K562 (cell line): ENCODE data around the gene ACAP3. TPM values are rescaled to one million over a fixed set of nuclear protein-coding genes. Genes with fewer than 3 reads are reported as not detected.
A peak's percentile ranks its signal among the peaks of the same experiment; 100 is the strongest.

Experiments used
- COPS2 ChIP-seq: fragments of 450-650 bp; conservative IDR thresholded peaks from 2 replicates; pipeline ENCODE4 v1.6.1; 2016; ENCODE audit warnings: mild to moderate bottlenecking, moderate library complexity
- CREM ChIP-seq: IDR thresholded peaks from 2 replicates; pipeline ENCODE4 v1.6.1; 2014; ENCODE audit warnings: antibody characterized with exemption, low read depth
- CTCF ChIP-seq, 3 experiments: IDR thresholded peaks in 2 of 3; conservative IDR thresholded peaks in 1 of 3; 2 replicates each; pipeline ENCODE4 v1.5.1; 2011 to 2012; ENCODE audit warnings: low read length in 3 of 3, mild to moderate bottlenecking in 3 of 3, control low read depth in 2 of 3, improper control_type of control experiment in 1 of 3, inconsistent platforms in 1 of 3, low read depth in 1 of 3, mixed read lengths in 1 of 3, moderate library complexity in 1 of 3; ENCODE audit not compliant: insufficient read depth in 2 of 3
- FOXM1 ChIP-seq, 2 experiments: fragments of 450-650 bp in 1 of 2; sonication (generic) in 1 of 2; formaldehyde crosslinking in 1 of 2; IDR thresholded peaks; 2 replicates each; pipeline versions ENCODE4 v1.6.1 to v1.9.0; 2017 to 2022; ENCODE audit warnings: low read depth in 2 of 2, mild to moderate bottlenecking in 2 of 2, missing genetic modification reagents in 1 of 2, moderate library complexity in 1 of 2
- FOXP1 ChIP-seq: sonication (generic); formaldehyde crosslinking; IDR thresholded peaks from 2 replicates; pipeline ENCODE4 v1.8.0; 2022; ENCODE audit warnings: mild to moderate bottlenecking, missing genetic modification reagents
- GTF2A2 ChIP-seq: IDR thresholded peaks from 2 replicates; pipeline ENCODE4 v1.6.1; 2016; ENCODE audit warnings: mild to moderate bottlenecking, missing genetic modification characterization, missing compliant biosample characterization
- GTF2E2 ChIP-seq: fragments of 200-800 bp; sonication (Bioruptor generic); IDR thresholded peaks from 2 replicates; pipeline ENCODE4 v1.6.1; 2016; ENCODE audit warnings: missing genetic modification characterization, missing compliant biosample characterization
- HNRNPUL1 ChIP-seq: fragments of 200-400 bp; formaldehyde crosslinking; IDR thresholded peaks from 2 replicates; pipeline ENCODE4 v1.6.1; 2017; ENCODE audit warnings: low read length
- ILK ChIP-seq: fragments of 450-650 bp; IDR thresholded peaks from 2 replicates; pipeline ENCODE4 v1.6.1; 2016; ENCODE audit warnings: missing genetic modification characterization, low read depth, mild to moderate bottlenecking, missing compliant biosample characterization, moderate library complexity, borderline replicate concordance
- MAFG ChIP-seq: fragments of 450-650 bp; conservative IDR thresholded peaks from 2 replicates; pipeline ENCODE4 v1.6.1; 2016; ENCODE audit warnings: missing genetic modification characterization, missing compliant biosample characterization
- MLX ChIP-seq, 2 experiments: fragments of 450-650 bp in 1 of 2; sonication (generic) in 1 of 2; formaldehyde crosslinking; conservative IDR thresholded peaks; 2 replicates each; pipeline versions ENCODE4 v1.4.0 to v1.8.1; 2020 to 2022; ENCODE audit warnings: mild to moderate bottlenecking in 1 of 2, missing genetic modification reagents in 1 of 2
- NRF1 ChIP-seq, 2 experiments: fragments of 450-650 bp; IDR thresholded peaks in 1 of 2; conservative IDR thresholded peaks in 1 of 2; 2 replicates each; pipeline ENCODE4 v1.6.1; 2014; ENCODE audit warnings: mild to moderate bottlenecking in 2 of 2
- PHF20 ChIP-seq: fragments of 450-650 bp; IDR thresholded peaks from 2 replicates; pipeline ENCODE4 v1.6.1; 2018; ENCODE audit not compliant: partially characterized antibody
- PHTF2 ChIP-seq: fragments of 250-450 bp; sonication (Bioruptor Pico); IDR thresholded peaks from 2 replicates; pipeline ENCODE4 v1.5.0; 2021; ENCODE audit warnings: mild to moderate bottlenecking
- RCOR1 ChIP-seq, 2 experiments: IDR thresholded peaks; 2 replicates each; pipeline ENCODE4 v1.6.1; 2012; ENCODE audit warnings: low read depth in 2 of 2, low read length in 2 of 2, borderline replicate concordance in 1 of 2, improper control_type of control experiment in 1 of 2
- RHOXF2B ChIP-seq: fragments of 250-450 bp; sonication (Bioruptor Pico); conservative IDR thresholded peaks from 2 replicates; pipeline ENCODE4 v1.5.1; 2021
- STAT5B ChIP-seq: fragments of 250-450 bp; sonication (Bioruptor Pico); IDR thresholded peaks from 2 replicates; pipeline ENCODE4 v1.8.0; 2021; ENCODE audit warnings: mild to moderate bottlenecking, inconsistent platforms
- TAF9B ChIP-seq: fragments of 450-650 bp; IDR thresholded peaks from 2 replicates; pipeline ENCODE4 v1.6.1; 2018; ENCODE audit warnings: mild to moderate bottlenecking; ENCODE audit not compliant: partially characterized antibody
- YBX1 ChIP-seq: fragments of 450-650 bp; IDR thresholded peaks from 2 replicates; pipeline ENCODE4 v1.7.1; 2016; ENCODE audit warnings: mild to moderate bottlenecking
- ZNF143 ChIP-seq: sonication (generic); formaldehyde crosslinking; IDR thresholded peaks from 2 replicates; pipeline ENCODE4 v1.9.0; 2022; ENCODE audit warnings: mild to moderate bottlenecking, missing genetic modification reagents
- polyA plus RNA-seq, 8 experiments: library from polyadenylated mRNA; depleted of rRNA in 4 of 8; stranded (reverse) in 5 of 8; unstranded in 3 of 8; fragments of >200 nt; fragmentation: Nextera tagmentation in 2 of 8; fragmentation: Illumina TruSeq in 1 of 8; extraction: Ambion mirVana in 2 of 8; extraction: Trizol in 1 of 8; gene quantifications; 2 replicates each; pipeline versions ENCODE4 v1.2.1 to v1.2.3, GENCODE V29; 2011 to 2014; ENCODE audit warnings: inconsistent platforms in 1 of 8, missing spikeins in 1 of 8
- total RNA-seq, 7 experiments: library from RNA; depleted of rRNA in 6 of 7; stranded (reverse); fragments of >200 nt in 6 of 7; fragmentation: Illumina TruSeq in 2 of 7; extraction: Trizol in 2 of 7; gene quantifications; 2 replicates each; pipeline versions ENCODE4 v1.2.1 to v1.2.3, GENCODE V29; 2011 to 2021; ENCODE audit warnings: low replicate concordance in 1 of 7
- TF ChIP-seq, protein P1 (sequence below): fragments of 450-650 bp; formaldehyde crosslinking; IDR thresholded peaks from 2 replicates; pipeline ENCODE4 v1.4.0; 2020; ENCODE audit warnings: mild to moderate bottlenecking, moderate library complexity
- TF ChIP-seq, protein P2 (sequence below): fragments of 450-650 bp; IDR thresholded peaks from 2 replicates; pipeline ENCODE4 v1.6.1; 2016; ENCODE audit warnings: low read depth, mild to moderate bottlenecking, moderate library complexity

Gene ACAP3
- total and polyA plus RNA-seq, 9 of the 15 experiments (the other 6 are each of a cell fraction or from before 2014, with no cell fraction given) = 0.01 to 49.0 (median 12.0) TPM

GRCh38 chr1:1290238-1290731 is 17.4 kb downstream of the ACAP3 start (continued):
- TF ChIP-seq, protein P1, sequence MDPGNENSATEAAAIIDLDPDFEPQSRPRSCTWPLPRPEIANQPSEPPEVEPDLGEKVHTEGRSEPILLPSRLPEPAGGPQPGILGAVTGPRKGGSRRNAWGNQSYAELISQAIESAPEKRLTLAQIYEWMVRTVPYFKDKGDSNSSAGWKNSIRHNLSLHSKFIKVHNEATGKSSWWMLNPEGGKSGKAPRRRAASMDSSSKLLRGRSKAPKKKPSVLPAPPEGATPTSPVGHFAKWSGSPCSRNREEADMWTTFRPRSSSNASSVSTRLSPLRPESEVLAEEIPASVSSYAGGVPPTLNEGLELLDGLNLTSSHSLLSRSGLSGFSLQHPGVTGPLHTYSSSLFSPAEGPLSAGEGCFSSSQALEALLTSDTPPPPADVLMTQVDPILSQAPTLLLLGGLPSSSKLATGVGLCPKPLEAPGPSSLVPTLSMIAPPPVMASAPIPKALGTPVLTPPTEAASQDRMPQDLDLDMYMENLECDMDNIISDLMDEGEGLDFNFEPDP (CRISPR knock-in tag) = no peak
- TF ChIP-seq PHF20 (no peak), FOXP1 (0 out of 2 replicates have a peak, but pooled peaks have one; percentile 66), CREM (no peak), TAF9B (no peak), FOXM1 (IDR thresholded peaks at IDR 0.05; ENCODE audit: low read depth) (no peak), FOXM1 (CRISPR knock-in tag; IDR thresholded peaks at IDR 0.05; ENCODE audit: low read depth) (no peak), GTF2E2 (tag) (no peak), NRF1 (conservative IDR thresholded peaks at IDR 0.05 in 1 of 2, IDR thresholded peaks at IDR 0.05 in 1 of 2) (0 out of 4 replicates have a peak, but pooled peaks of 1 of the 2 experiments have one; percentile 13), PHTF2 (CRISPR knock-in tag) (no peak), STAT5B (no peak), RCOR1 (IDR thresholded peaks at IDR 0.05; ENCODE audit: borderline replicate concordance in 1 of 2, low read depth in 2 of 2, low read length in 2 of 2) (0 out of 4 replicates have a peak, but pooled peaks of 1 of the 2 experiments have one; percentile 36), RHOXF2B (no peak), HNRNPUL1 (no peak), GTF2A2 (no peak), MLX (CRISPR knock-in tag; conservative IDR thresholded peaks at IDR 0.05) (no peak), YBX1 (no peak), COPS2 (no peak), MAFG (tag) (no peak), ILK (tag) (no peak), CTCF (IDR thresholded peaks at IDR 0.05 in 2 of 3, conservative IDR thresholded peaks at IDR 0.05 in 1 of 3; ENCODE audit: insufficient read depth in 2 of 3, low read depth in 1 of 3, low read length in 3 of 3) (peak; percentile 76 to 87 (median 85)), ZNF143 (CRISPR knock-in tag) (0 out of 2 replicates have a peak, but pooled peaks have one; percentile 27)
- TF ChIP-seq, protein P2, sequence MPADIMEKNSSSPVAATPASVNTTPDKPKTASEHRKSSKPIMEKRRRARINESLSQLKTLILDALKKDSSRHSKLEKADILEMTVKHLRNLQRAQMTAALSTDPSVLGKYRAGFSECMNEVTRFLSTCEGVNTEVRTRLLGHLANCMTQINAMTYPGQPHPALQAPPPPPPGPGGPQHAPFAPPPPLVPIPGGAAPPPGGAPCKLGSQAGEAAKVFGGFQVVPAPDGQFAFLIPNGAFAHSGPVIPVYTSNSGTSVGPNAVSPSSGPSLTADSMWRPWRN = no peak
